Activated CD8-positive, alpha-beta T cell treated with anti-CD3 and anti-CD28 coated beads, Interleukin-2, amount 10 ng/mL, durations not matched to agents 7 days and 5 days (primary cell): ENCODE measurements around the gene TMEM11. TPM values are rescaled to one million over a fixed set of nuclear protein-coding genes. Genes with fewer than 3 reads are reported as not detected.

Experiments
- ATAC-seq: fragments of 150-1000 bp; cut with Tn5 transposase; one replicate; pipeline ENCODE4 v1.10.0; 2021; ENCODE audit warnings: moderate library complexity
- CTCF ChIA-PET: fragments of 350-600 bp; sonication (Branson Sonifier 250); formaldehyde crosslinking; loops from one replicate; lab custom pipeline; 2021; ENCODE audit warnings: antibody characterized with exemption; lab: Charles Lee
- POLR2A ChIA-PET: fragments of 350-600 bp; sonication (Branson Sonifier 250); formaldehyde crosslinking; loops from one replicate; lab custom pipeline; 2021; ENCODE audit warnings: antibody characterized with exemption; lab: Charles Lee
- DNase-seq: peaks from one replicate; pipeline ENCODE4 v3.0.0-alpha.2; 2020
- H3K27ac Mint-ChIP-seq: one replicate; pipeline ENCODE4 v1.8.0; 2021; ENCODE audit warnings: mild to moderate bottlenecking, mixed read lengths
- H3K27me3 Mint-ChIP-seq: one replicate; pipeline ENCODE4 v1.8.0; 2021; ENCODE audit warnings: low read depth, mixed read lengths
- H3K36me3 Mint-ChIP-seq: one replicate; pipeline ENCODE4 v1.8.0; 2021; ENCODE audit warnings: low read depth, mixed read lengths
- H3K4me1 Mint-ChIP-seq: one replicate; pipeline ENCODE4 v1.8.0; 2021; ENCODE audit warnings: low read depth, mixed read lengths
- H3K4me3 Mint-ChIP-seq: one replicate; pipeline ENCODE4 v1.8.0; 2021; ENCODE audit warnings: mild to moderate bottlenecking, mixed read lengths
- H3K9me3 Mint-ChIP-seq: one replicate; pipeline ENCODE4 v1.8.0; 2022; ENCODE audit warnings: mixed read lengths; ENCODE audit not compliant: insufficient read depth
- total RNA-seq, 2 experiments: library from RNA; stranded (reverse); gene quantifications; one replicate each; pipeline ENCODE4 v1.2.3, GENCODE V29; 2021

The TMEM11 gene
- total RNA-seq, 2 experiments from 2014 or later, result 22.2 to 27.7 TPM

DNA sequence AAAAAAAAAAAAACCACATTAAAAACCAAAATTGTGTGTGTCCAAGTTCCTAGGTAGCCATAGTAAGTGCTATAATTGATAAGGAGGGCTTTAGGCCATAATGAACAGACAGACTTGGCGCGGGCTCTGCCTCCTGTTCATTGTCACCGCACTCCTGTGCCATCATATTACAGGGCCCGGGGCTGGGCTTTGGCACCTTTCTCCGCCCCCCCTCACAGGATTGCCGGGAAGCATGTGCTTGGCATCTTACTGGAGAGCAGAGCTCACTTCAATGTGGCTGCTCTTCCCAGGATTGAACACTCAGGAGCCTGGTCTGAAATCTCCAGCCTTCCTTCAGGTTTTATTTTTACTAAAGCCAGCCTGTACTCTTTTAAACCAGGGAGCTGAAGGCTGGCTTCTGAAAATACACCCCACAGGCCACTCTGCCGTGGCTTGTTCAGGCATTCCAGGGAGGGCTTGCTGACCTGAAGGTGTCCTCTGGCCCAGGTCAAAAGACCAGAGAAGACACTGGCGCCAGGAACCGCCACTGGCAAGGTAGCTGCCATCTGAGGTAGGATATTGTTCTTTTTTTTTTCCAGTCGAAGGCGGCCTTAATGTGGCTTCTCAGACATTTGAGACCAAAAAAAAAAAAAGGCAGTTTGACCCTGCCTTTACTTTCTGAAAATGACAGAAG, 47.9 kb downstream of the TMEM11 start:
- H3K4me3 Mint-ChIP-seq, result no peak overlapping the region
- H3K36me3 Mint-ChIP-seq, result peaks cover 7% of the 10 kb centered on the region
- no peak for ATAC-seq
- no peak overlapping the region for H3K27ac Mint-ChIP-seq
- no peaks in the 10 kb centered on the region for H3K27me3 Mint-ChIP-seq
- POLR2A ChIA-PET, result interaction anchor here (0.6 kb wide), 1 partner anchor 81 kb away, joined by 5 read pairs; no protein-coding TSS in a partner anchor
- H3K4me1 Mint-ChIP-seq, result peaks cover 2% of the 10 kb centered on the region
- no peak for DNase-seq
- no peaks in the 10 kb centered on the region for H3K9me3 Mint-ChIP-seq
- CTCF ChIA-PET, result no interaction called here

DNA sequence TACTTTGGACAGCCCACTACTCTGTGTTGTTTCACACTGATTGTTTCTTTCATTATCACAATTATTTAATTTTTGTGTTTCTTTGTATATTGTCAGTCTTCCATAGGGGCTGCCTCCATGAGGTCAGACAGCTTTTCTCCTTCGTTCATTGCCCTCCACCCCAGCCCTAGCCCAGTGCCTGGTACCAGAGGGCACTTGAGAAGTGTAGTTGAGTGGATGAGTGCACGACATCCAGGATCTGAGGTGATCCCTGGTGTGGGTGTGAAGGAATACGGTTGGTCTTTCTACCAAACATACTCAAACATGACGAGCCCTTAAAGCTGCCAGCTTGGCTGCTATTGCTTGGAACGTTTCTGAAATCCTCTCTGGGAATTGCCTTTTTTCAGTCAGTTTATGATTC, 49.3 kb downstream of the TMEM11 start:
- CTCF ChIA-PET, result no interaction called here
- Mint-ChIP-seq H3K4me1 (no peaks in the 10 kb centered on the region), H3K9me3 (no peaks in the 10 kb centered on the region)

GRCh38 chr17:21164216-21164615, 49.7 kb downstream of the TMEM11 start:
- no peak for DNase-seq
- Mint-ChIP-seq H3K4me1 (no peaks in the 10 kb centered on the region), H3K27me3 (no peaks in the 10 kb centered on the region), H3K9me3 (no peaks in the 10 kb centered on the region), H3K4me3 (no peak overlapping the region), H3K27ac (no peak overlapping the region), H3K36me3 (peaks cover 7% of the 10 kb centered on the region)
- POLR2A ChIA-PET, result no interaction called here
- ATAC-seq, result no peak
- CTCF ChIA-PET, result interaction anchor here (0.6 kb wide), 1 partner anchor 45 kb away, joined by 3 read pairs; no protein-coding TSS in a partner anchor

More for the DNA sequence above, 49.3 kb downstream of the TMEM11 start:
- no peak for DNase-seq
- Mint-ChIP-seq H3K36me3 (peaks cover 7% of the 10 kb centered on the region), H3K4me3 (no peak overlapping the region), H3K27me3 (no peaks in the 10 kb centered on the region), H3K27ac (no peak overlapping the region)
- POLR2A ChIA-PET, result no interaction called here
- ATAC-seq, result no peak

GRCh38 chr17:21163101-21163500, 50.9 kb downstream of the TMEM11 start:
- H3K9me3 Mint-ChIP-seq, result no peaks in the 10 kb centered on the region
- no peak overlapping the region for H3K4me3 Mint-ChIP-seq
- H3K4me1 Mint-ChIP-seq, result no peaks in the 10 kb centered on the region
- POLR2A ChIA-PET, result no interaction called here
- no peak overlapping the region for H3K27ac Mint-ChIP-seq
- no peak for DNase-seq
- peaks cover 7% of the 10 kb centered on the region for H3K36me3 Mint-ChIP-seq
- no peak for ATAC-seq
- CTCF ChIA-PET, result no interaction called here
- H3K27me3 Mint-ChIP-seq, result no peaks in the 10 kb centered on the region

DNA sequence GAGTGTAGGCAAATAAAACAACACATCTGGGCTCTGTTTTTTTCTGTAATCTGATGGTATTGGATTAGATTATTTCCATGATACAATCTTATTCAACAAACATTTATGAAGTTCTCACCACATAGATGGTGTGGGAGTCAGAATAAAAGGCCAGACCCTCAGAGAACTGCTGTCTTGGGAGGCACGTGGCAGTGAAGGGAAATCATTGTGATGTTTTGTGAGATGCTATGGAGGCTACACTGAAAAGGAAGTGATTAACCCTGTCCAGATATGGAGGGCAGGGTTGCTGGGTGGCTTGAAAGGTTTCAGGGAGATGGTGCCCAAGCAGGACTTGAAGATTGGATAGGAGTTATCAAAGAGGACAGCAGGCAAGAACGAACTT, 51.6 kb downstream of the TMEM11 start:
- H3K4me1 Mint-ChIP-seq, result no peaks in the 10 kb centered on the region
- H3K36me3 Mint-ChIP-seq, result peaks cover 7% of the 10 kb centered on the region
- H3K27ac Mint-ChIP-seq, result no peak overlapping the region
- ATAC-seq (no peak), DNase-seq (no peak)
- no peaks in the 10 kb centered on the region for H3K9me3 Mint-ChIP-seq
- ChIA-PET POLR2A (no interaction called here), CTCF (no interaction called here)
- H3K27me3 Mint-ChIP-seq, result no peaks in the 10 kb centered on the region
- H3K4me3 Mint-ChIP-seq, result no peak overlapping the region

GRCh38 chr17:21161498-21162393, 52.2 kb downstream of the TMEM11 start:
- H3K27me3 Mint-ChIP-seq, result no peaks in the 10 kb centered on the region
- peaks cover 7% of the 10 kb centered on the region for H3K36me3 Mint-ChIP-seq
- H3K27ac Mint-ChIP-seq, result no peak overlapping the region
- POLR2A ChIA-PET, result no interaction called here
- no peaks in the 10 kb centered on the region for H3K4me1 Mint-ChIP-seq
- no peak overlapping the region for H3K4me3 Mint-ChIP-seq
- ATAC-seq (no peak), DNase-seq (no peak)
- CTCF ChIA-PET, result no interaction called here
- no peaks in the 10 kb centered on the region for H3K9me3 Mint-ChIP-seq

- ChIA-PET POLR2A (no interaction called here), CTCF (no interaction called here)
- H3K36me3 Mint-ChIP-seq, result peaks cover 7% of the 10 kb centered on the region
- H3K4me3 Mint-ChIP-seq, result no peak overlapping the region
- no peak for DNase-seq
- no peak overlapping the region for H3K27ac Mint-ChIP-seq
- H3K4me1 Mint-ChIP-seq, result no peaks in the 10 kb centered on the region
- peaks cover under 1% of the 10 kb centered on the region for H3K9me3 Mint-ChIP-seq
- H3K27me3 Mint-ChIP-seq, result no peaks in the 10 kb centered on the region
- ATAC-seq, result no peak
Observed at GRCh38 chr17:21160401-21160800, 53.6 kb downstream of the TMEM11 start.

- no peaks in the 10 kb centered on the region for H3K4me1 Mint-ChIP-seq
- H3K27me3 Mint-ChIP-seq, result no peaks in the 10 kb centered on the region
- ATAC-seq, result no peak
- H3K27ac Mint-ChIP-seq, result no peak overlapping the region
- H3K4me3 Mint-ChIP-seq, result no peak overlapping the region
- H3K36me3 Mint-ChIP-seq, result peaks cover under 1% of the 10 kb centered on the region
- H3K9me3 Mint-ChIP-seq, result peaks cover 20% of the 10 kb centered on the region
- ChIA-PET CTCF (no interaction called here), POLR2A (no interaction called here)
- no peak for DNase-seq
Observed at GRCh38 chr17:21157586-21158370, 56.2 kb downstream of the TMEM11 start.

DNA sequence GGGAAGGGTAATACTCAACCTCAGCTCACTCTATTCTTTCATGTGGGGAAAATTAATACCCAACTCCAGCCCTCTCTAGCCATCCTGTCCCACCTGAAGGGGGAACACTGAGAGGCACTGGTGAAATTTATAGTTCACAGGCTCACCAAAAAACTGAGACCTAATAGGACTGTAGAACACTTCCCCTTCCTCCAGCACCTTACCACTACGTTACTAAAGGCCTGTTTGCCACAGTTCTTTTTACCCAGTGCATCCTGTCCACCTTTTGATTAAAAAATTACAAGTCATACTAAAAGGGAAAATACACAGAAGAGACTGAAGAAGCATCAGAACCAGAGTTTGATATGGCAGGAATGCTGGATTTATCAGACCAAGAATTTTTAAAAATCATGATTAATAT, 61.2 kb downstream of the TMEM11 start:
- Mint-ChIP-seq H3K4me3 (no peak overlapping the region), H3K4me1 (peaks cover 1% of the 10 kb centered on the region), H3K27me3 (no peaks in the 10 kb centered on the region), H3K9me3 (peaks cover 27% of the 10 kb centered on the region), H3K36me3 (peaks cover 15% of the 10 kb centered on the region), H3K27ac (no peak overlapping the region)
- DNase-seq, result no peak
- CTCF ChIA-PET, result no interaction called here
- no peak for ATAC-seq
- POLR2A ChIA-PET, result no interaction called here

- Mint-ChIP-seq H3K27me3 (no peaks in the 10 kb centered on the region), H3K27ac (no peak overlapping the region), H3K36me3 (peaks cover 28% of the 10 kb centered on the region), H3K9me3 (peaks cover 19% of the 10 kb centered on the region), H3K4me1 (peaks cover 1% of the 10 kb centered on the region), H3K4me3 (no peak overlapping the region)
- ChIA-PET POLR2A (no interaction called here), CTCF (no interaction called here)
- ATAC-seq, result no peak
- no peak for DNase-seq
Observed at GRCh38 chr17:21149621-21150020, 64.3 kb downstream of the TMEM11 start.
